Measurements from ENCODE around the gene LIPN. TPM values are rescaled to one million over a fixed set of nuclear protein-coding genes. Genes with fewer than 3 reads are reported as not detected.

LIPN gene
- total RNA-seq, 1 donor from 2014 or later: not detected

DNA sequence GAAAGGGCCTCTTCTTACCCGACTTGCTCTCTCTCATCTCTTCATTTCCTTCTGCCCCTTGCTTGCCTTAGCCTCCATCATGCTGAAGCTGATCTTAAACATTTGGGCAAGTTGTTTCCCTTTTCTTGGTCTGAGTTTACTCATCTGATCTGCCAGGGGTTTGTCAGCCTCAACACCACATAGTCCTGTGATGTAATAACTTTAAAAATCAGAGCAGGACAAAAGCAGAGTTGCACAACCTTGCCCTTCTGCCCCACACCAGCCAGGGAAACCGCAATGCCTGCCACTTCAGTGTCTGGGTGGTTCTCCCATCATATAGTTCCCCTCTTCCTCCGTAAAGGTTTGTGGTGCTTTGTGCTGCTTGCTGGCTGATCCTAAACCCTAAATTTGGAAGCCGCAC, 32.8 kb downstream of the LIPN start:
- H3K27ac Mint-ChIP-seq (ENCODE audit: unreplicated experiment): no peak overlapping the region
- no peaks in the 10 kb centered on the region for H3K27me3 Mint-ChIP-seq (ENCODE audit: low read depth)
- no peak for DNase-seq (ENCODE audit: low read depth, low spot score)
- H3K4me3 Mint-ChIP-seq: no peak overlapping the region
- H3K4me1 Mint-ChIP-seq: no peaks in the 10 kb centered on the region
- no peaks in the 10 kb centered on the region for H3K9me3 Mint-ChIP-seq
- no peak for TF ChIP-seq CTCF (conservative IDR thresholded peaks at IDR 0.05)
- no peaks in the 10 kb centered on the region for H3K36me3 Mint-ChIP-seq (ENCODE audit: low read depth)

GRCh38 chr10:88793712-88794299, 34.0 kb downstream of the LIPN start:
- Mint-ChIP-seq H3K9me3 (no peaks in the 10 kb centered on the region), H3K4me1 (no peaks in the 10 kb centered on the region), H3K27me3 (ENCODE audit: low read depth) (no peaks in the 10 kb centered on the region), H3K27ac (ENCODE audit: unreplicated experiment) (no peak overlapping the region), H3K36me3 (ENCODE audit: low read depth) (no peaks in the 10 kb centered on the region), H3K4me3 (no peak overlapping the region)
- TF ChIP-seq CTCF (conservative IDR thresholded peaks at IDR 0.05): no peak
- DNase-seq (ENCODE audit: low read depth, low spot score): no peak

DNA sequence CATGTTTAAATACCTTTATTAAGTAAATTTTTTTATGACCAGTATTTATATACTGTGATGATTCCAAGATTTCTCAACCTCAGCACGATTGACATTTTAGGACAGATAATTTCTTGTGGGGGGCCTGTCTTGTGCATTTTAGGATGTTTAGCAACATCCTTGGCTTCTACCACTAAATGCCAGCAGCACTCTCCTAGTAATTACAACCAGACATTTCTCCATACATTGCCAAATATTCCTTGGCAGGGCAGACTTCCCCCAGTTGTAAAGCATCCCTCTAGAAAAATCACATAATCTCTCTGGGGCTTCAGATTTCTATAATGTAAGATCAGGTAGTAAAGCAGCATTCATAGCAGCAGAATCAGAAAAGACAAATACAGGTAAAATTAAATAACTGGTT, 34.9 kb downstream of the LIPN start:
- no peak overlapping the region for H3K27ac Mint-ChIP-seq (ENCODE audit: unreplicated experiment)
- TF ChIP-seq CTCF (conservative IDR thresholded peaks at IDR 0.05): no peak
- H3K9me3 Mint-ChIP-seq: no peaks in the 10 kb centered on the region
- H3K4me3 Mint-ChIP-seq: no peak overlapping the region
- DNase-seq (ENCODE audit: low read depth, low spot score): no peak
- H3K4me1 Mint-ChIP-seq: no peaks in the 10 kb centered on the region
- H3K36me3 Mint-ChIP-seq (ENCODE audit: low read depth): no peaks in the 10 kb centered on the region
- H3K27me3 Mint-ChIP-seq (ENCODE audit: low read depth): no peaks in the 10 kb centered on the region

GRCh38 chr10:88800152-88801125, 40.6 kb downstream of the LIPN start:
- H3K27ac Mint-ChIP-seq (ENCODE audit: unreplicated experiment): no peak overlapping the region
- no peak overlapping the region for H3K4me3 Mint-ChIP-seq
- no peak for TF ChIP-seq CTCF (conservative IDR thresholded peaks at IDR 0.05)
- H3K27me3 Mint-ChIP-seq (ENCODE audit: low read depth): no peaks in the 10 kb centered on the region
- no peaks in the 10 kb centered on the region for H3K36me3 Mint-ChIP-seq (ENCODE audit: low read depth)
- H3K9me3 Mint-ChIP-seq: no peaks in the 10 kb centered on the region
- DNase-seq (ENCODE audit: low read depth, low spot score): no peak
- H3K4me1 Mint-ChIP-seq: no peaks in the 10 kb centered on the region

DNA sequence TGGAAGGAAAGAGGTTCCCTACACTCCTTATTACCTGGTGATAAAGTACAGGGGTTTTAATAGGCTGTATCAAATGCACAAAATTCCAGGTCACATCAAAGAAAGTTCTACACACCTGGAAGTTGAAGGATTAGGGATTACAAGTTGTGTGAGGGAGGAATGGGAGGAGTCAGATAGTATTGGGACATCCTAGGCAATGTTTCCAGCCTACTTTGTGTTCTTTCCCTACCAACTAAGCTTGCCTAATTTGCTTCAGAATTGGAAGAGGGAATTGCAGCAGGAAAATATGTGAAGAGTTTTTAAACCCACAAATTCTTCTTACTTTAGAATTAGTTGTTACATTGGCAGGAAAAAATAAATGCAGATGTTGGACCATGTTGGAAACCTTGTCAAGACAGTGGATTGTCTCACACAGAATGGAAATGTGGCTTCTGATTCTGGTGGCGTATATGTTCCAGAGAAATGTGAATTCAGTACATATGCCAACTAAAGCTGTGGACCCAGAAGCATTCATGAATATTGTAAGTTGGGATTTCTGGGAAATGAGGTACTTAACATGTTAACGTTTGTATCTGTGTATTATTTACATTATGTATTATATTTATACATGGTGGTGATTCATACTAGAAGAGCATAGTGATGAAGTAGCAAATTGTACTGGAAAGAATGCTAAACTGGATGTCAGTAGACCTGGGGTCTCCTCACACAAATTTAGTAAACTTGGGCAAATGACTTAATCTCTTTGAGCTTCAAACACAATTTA, 42.9 kb downstream of the LIPN start, which contains the start of gene LIPM:
Gene LIPM, plus strand, starts transcription at position 208 of the 763 bp plus-strand sequence. Its CDS starts 167 bp downstream, at position 375.
- Mint-ChIP-seq H3K4me1 (no peaks in the 10 kb centered on the region), H3K9me3 (no peaks in the 10 kb centered on the region), H3K36me3 (ENCODE audit: low read depth) (no peaks in the 10 kb centered on the region), H3K27me3 (ENCODE audit: low read depth) (no peaks in the 10 kb centered on the region), H3K27ac (ENCODE audit: unreplicated experiment) (no peak within 1 kb of the TSS), H3K4me3 (no peak within 1 kb of the TSS)
- no peak for DNase-seq (ENCODE audit: low read depth, low spot score)
- TF ChIP-seq CTCF (conservative IDR thresholded peaks at IDR 0.05): no peak
